HepG2 (cell line): ENCODE results near the gene SQSTM1. TPM values are rescaled to one million over a fixed set of nuclear protein-coding genes. Genes with fewer than 3 reads are reported as not detected.
A peak's percentile ranks its signal among the peaks of the same experiment; 100 is the strongest.

Experiments
- AGO2 ChIP-seq: fragments of 200-400 bp; formaldehyde crosslinking; optimal IDR thresholded peaks from 2 replicates; pipeline ENCODE3; 2017; ENCODE audit warnings: mild to moderate bottlenecking, low read depth, low read length, moderate library complexity
- CTCF ChIP-seq: sonication (generic); formaldehyde crosslinking; IDR thresholded peaks from 2 replicates; pipeline ENCODE4 v1.5.0; 2020; ENCODE audit warnings: mild to moderate bottlenecking, missing genetic modification reagents, moderate library complexity
- GATAD1 ChIP-seq: IDR thresholded peaks from 2 replicates; pipeline ENCODE4 v1.6.1; 2016; ENCODE audit warnings: missing genetic modification reagents, missing compliant biosample characterization
- HBP1 ChIP-seq: IDR thresholded peaks from 2 replicates; pipeline ENCODE4 v1.6.1; 2016; ENCODE audit warnings: low read depth, control low read depth
- HDAC2 ChIP-seq: sonication (generic); formaldehyde crosslinking; IDR thresholded peaks from 2 replicates; pipeline ENCODE4 v1.4.0; 2020; ENCODE audit warnings: missing genetic modification reagents
- HNRNPH1 ChIP-seq: fragments of 200-400 bp; formaldehyde crosslinking; optimal IDR thresholded peaks from 2 replicates; pipeline ENCODE3; 2017; ENCODE audit warnings: mild to moderate bottlenecking, low read depth, low read length
- HNRNPL ChIP-seq: fragments of 200-400 bp; formaldehyde crosslinking; IDR thresholded peaks from 2 replicates; pipeline ENCODE4 v1.6.1; 2017; ENCODE audit warnings: mild to moderate bottlenecking, low read depth, low read length
- HOXD1 ChIP-seq: sonication (generic); formaldehyde crosslinking; IDR thresholded peaks from 2 replicates; pipeline ENCODE4 v1.5.0; 2020; ENCODE audit warnings: missing genetic modification reagents
- KAT8 ChIP-seq: IDR thresholded peaks from 2 replicates; pipeline ENCODE4 v1.6.1; 2016; ENCODE audit warnings: missing genetic modification reagents, missing compliant biosample characterization
- NFKB2 ChIP-seq: sonication (generic); formaldehyde crosslinking; IDR thresholded peaks from 2 replicates; pipeline ENCODE4 v1.4.0; 2020; ENCODE audit warnings: missing genetic modification reagents, borderline replicate concordance
- NFYC ChIP-seq: IDR thresholded peaks from 2 replicates; pipeline ENCODE4 v1.6.1; 2016; ENCODE audit warnings: missing genetic modification reagents, missing compliant biosample characterization
- ONECUT2 ChIP-seq: sonication (generic); formaldehyde crosslinking; IDR thresholded peaks from 2 replicates; pipeline ENCODE4 v1.4.0; 2020; ENCODE audit warnings: missing genetic modification reagents
- RBM22 ChIP-seq: fragments of 200-400 bp; formaldehyde crosslinking; optimal IDR thresholded peaks from 2 replicates; pipeline ENCODE3; 2017; ENCODE audit warnings: mild to moderate bottlenecking, low read length, moderate library complexity
- SETDB1 ChIP-seq: sonication (generic); formaldehyde crosslinking; IDR thresholded peaks from 2 replicates; pipeline ENCODE4 v1.5.1; 2020; ENCODE audit warnings: missing genetic modification reagents, mild to moderate bottlenecking, borderline replicate concordance
- SMYD3 ChIP-seq: sonication (generic); formaldehyde crosslinking; IDR thresholded peaks from 2 replicates; pipeline ENCODE4 v1.8.1; 2023; ENCODE audit warnings: mild to moderate bottlenecking, missing genetic modification reagents
- ZBTB7A ChIP-seq: sonication (generic); formaldehyde crosslinking; IDR thresholded peaks from 2 replicates; pipeline ENCODE4 v1.8.0; 2022; ENCODE audit warnings: mild to moderate bottlenecking, missing genetic modification reagents
- ZNF550 ChIP-seq: sonication (generic); formaldehyde crosslinking; IDR thresholded peaks from 2 replicates; pipeline ENCODE4 v1.4.0; 2020; ENCODE audit warnings: mild to moderate bottlenecking, missing genetic modification reagents, borderline replicate concordance
- ZNF646 ChIP-seq: sonication (generic); formaldehyde crosslinking; IDR thresholded peaks from 2 replicates; pipeline ENCODE4 v1.9.0; 2021; ENCODE audit warnings: mild to moderate bottlenecking, missing genetic modification reagents
- ZNF678 ChIP-seq: sonication (generic); formaldehyde crosslinking; IDR thresholded peaks from 2 replicates; pipeline ENCODE4 v1.4.0; 2020; ENCODE audit warnings: mild to moderate bottlenecking, missing genetic modification reagents
- ZNF770 ChIP-seq: sonication (generic); formaldehyde crosslinking; IDR thresholded peaks from 2 replicates; pipeline ENCODE4 v1.5.0; 2020; ENCODE audit warnings: mild to moderate bottlenecking, missing genetic modification reagents
- polyA plus RNA-seq, 8 experiments: library from polyadenylated mRNA; depleted of rRNA in 3 of 8; stranded (reverse) in 7 of 8; unstranded in 1 of 8; fragments of >200 nt; fragmentation: Illumina TruSeq in 4 of 8; extraction: Trizol in 4 of 8; gene quantifications; 2 replicates each; pipeline versions ENCODE4 v1.2.1 to v1.2.3, GENCODE V29; 2011 to 2016; ENCODE audit warnings: low read depth in 4 of 8, missing spikeins in 1 of 8, mixed read lengths in 1 of 8; ENCODE audit not compliant: insufficient read depth in 1 of 8
- total RNA-seq, 5 experiments: library from RNA; depleted of rRNA; stranded (reverse); fragments of >200 nt; fragmentation: Illumina TruSeq; extraction: Trizol; gene quantifications; 2 replicates each; pipeline ENCODE4 v1.2.3, GENCODE V29; 2016; ENCODE audit warnings: low read depth in 1 of 5

Gene SQSTM1
- total and polyA plus RNA-seq, 2 of the 13 experiments (the other 11 are each of a cell fraction or from before 2014, with no cell fraction given) = 90.9 to 160 TPM

- TF ChIP-seq ZNF646 (CRISPR knock-in tag) = no peak
- TF ChIP-seq NFYC (CRISPR knock-in tag) = no peak
- no peak for TF ChIP-seq HDAC2 (CRISPR knock-in tag)
- no peak for TF ChIP-seq HOXD1 (CRISPR knock-in tag)
- TF ChIP-seq ZNF550 (CRISPR knock-in tag) = no peak
- TF ChIP-seq ONECUT2 = no peak
- no peak for TF ChIP-seq SMYD3 (CRISPR knock-in tag)
- TF ChIP-seq HNRNPL = 0 out of 2 replicates have a peak, but pooled peaks have one; percentile 11
- TF ChIP-seq KAT8 (CRISPR knock-in tag) = no peak
- no peak for TF ChIP-seq ZNF678 (CRISPR knock-in tag)
- no peak for TF ChIP-seq HBP1 (CRISPR knock-in tag)
- 0 out of 2 replicates have a peak, but pooled peaks have one; percentile 7 for TF ChIP-seq CTCF (CRISPR knock-in tag)
- TF ChIP-seq HNRNPH1 = no peak
- no peak for TF ChIP-seq GATAD1 (CRISPR knock-in tag)
- peak; percentile 87 for TF ChIP-seq AGO2
- no peak for TF ChIP-seq NFKB2 (CRISPR knock-in tag)
- peak; percentile 77 for TF ChIP-seq RBM22
- TF ChIP-seq SETDB1 (CRISPR knock-in tag) = no peak
- TF ChIP-seq ZNF770 (CRISPR knock-in tag) = no peak
- no peak for TF ChIP-seq ZBTB7A (CRISPR knock-in tag)
Observed at GRCh38 chr5:179827680-179828079, 7.0 kb downstream of the SQSTM1 start (continued).
